Measurements from ENCODE around the gene MARCHF9.
A peak's percentile ranks its signal among the peaks of the same experiment; 100 is the strongest.

Gene MARCHF9

DNA sequence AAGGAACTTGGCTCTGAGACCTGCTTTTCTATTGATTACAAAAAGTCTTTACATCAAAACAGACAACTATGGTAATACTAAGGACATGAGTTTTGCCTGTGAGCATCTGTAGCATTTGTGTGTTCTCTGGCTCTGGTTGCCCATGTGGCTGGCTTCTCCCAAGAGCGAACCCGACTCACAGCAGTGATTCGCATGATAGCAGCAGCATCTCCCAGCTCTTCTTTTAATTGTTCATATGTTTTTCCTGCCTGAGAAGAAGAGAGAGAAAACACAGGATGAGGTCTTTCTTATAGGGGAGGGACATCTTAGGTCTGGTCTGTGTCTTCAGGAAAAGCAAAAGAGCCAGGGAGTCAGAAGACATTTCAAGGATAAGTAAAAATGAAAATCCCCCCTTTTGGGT is 46.1 kb downstream of the MARCHF9 start:
- no peak for DNase-seq (ENCODE audit: low spot score)

GRCh38 chr12:57802607-57803006 is 47.7 kb downstream of the MARCHF9 start:
- no peak for DNase-seq (ENCODE audit: low spot score)

DNA sequence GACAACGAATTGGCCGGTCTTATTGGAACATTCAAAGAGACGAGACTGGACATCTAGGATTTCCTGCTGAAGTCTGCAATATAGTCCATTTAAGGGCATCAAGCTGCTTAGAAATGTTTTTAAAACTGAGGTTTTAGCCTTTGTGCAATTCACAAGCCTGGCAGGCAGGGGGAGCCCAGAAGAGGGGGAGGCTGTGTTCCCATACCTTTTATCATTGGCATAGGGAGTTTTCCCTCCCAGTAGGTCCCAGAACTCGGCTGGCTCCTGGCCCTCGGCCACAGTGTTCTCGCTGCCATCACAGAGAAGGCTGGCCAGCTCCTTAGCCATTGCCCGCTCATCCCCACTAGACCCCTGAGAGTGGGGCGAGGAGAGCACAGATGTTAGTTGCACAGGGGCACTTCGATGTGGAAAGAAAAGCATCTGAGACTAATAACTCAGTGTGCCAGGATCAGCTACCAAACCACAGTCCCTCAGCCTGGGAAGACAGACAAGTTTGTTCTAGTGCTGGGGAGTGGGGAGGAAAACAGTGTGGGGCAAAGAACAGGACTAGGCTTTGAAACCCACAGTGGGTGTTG is 48.5 kb downstream of the MARCHF9 start:
- DNase-seq (ENCODE audit: low spot score), result peak; percentile 75

DNA sequence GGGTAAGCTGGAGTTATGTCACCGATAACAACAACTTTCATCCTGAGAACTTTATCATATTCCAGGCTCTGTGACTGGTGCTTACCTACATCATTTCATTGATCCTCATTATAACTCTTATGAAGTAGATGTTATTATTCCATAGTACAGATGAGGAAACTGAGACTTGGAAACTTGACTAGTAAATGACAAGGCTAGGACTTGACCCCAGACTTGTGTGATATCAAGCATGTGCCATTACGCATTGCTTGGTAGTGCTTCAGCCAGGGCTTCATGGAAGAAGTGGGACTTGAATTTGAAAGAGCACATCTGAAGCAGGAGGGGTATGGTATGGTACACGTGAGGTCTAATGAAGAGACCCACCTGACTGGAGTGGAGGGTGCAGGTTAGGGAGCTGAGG is 51.8 kb downstream of the MARCHF9 start:
- no peak for DNase-seq (ENCODE audit: low spot score)

GRCh38 chr12:57807285-57807684 is 52.4 kb downstream of the MARCHF9 start:
- DNase-seq (ENCODE audit: low spot score), result no peak

DNA sequence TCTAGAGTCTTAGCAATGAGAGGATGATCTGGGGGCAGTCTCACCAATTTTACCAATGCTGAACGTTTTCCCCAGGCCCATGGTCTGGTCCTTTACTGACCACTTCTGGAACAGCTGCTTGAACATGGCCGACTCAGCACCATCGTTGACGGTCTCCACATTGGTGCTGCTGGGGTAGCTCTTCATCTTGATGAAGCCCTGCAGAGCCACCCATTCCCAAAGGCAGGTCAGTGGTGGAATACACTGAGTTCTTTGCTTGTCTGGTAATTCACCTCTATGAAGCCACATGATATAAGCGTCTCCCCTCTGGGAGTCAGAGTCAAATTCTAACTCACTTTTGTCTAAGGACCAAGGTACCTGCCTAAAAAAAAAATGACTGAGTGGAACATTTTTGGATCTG is 53.4 kb downstream of the MARCHF9 start:
- DNase-seq (ENCODE audit: low spot score), result no peak

DNA sequence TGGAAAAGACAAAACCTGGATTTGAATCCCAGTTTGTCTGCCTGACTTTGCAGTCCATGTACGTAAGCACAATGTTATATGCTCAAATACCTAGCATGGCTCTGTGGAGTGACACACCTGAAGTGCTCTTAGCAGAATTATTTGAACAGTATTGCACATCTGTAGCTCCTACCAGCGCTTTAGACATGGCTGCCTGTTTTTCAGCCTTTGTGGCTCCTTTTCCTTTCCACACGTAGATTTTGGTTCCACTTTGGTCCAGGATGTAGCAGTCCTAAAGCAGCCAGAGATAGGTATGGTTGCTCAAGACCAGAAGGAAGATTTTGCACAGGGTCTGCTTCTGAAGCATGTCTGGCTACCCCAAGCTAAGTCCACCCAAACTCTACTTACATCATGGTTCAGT is 54.5 kb downstream of the MARCHF9 start:
- DNase-seq (ENCODE audit: low spot score), result no peak

Data from HuH-7 (cell line).